GM13976 (cell line): ENCODE results near the gene TMEM250.

Experiments
- DNase-seq: peaks from one replicate; pipeline ENCODE4 v3.0.0; 2012; ENCODE audit warnings: low spot score
- CTCF ChIP-seq: IDR thresholded peaks from 2 replicates; pipeline ENCODE4 v1.5.1; 2012; ENCODE audit warnings: borderline replicate concordance, mild to moderate bottlenecking; ENCODE audit not compliant: insufficient read depth; ENCODE audit errors: extremely low read depth, missing control alignments, control extremely low read depth
- in situ Hi-C: fragments of 300-500 bp; cut with MboI; formaldehyde crosslinking; loops from one replicate; pipeline ENCODE4 v1.12.0; 2022; ENCODE audit warnings: low sequenced_read_pairs, mixed read lengths, inconsistent platforms; ENCODE audit not compliant: unreplicated experiment

Gene TMEM250

GRCh38 chr9:136098844-136099243 lies 19.8 kb downstream of the TMEM250 start:
- in situ Hi-C loops = no loop called here
- no peak for TF ChIP-seq CTCF
- no peak for DNase-seq

- in situ Hi-C loops = no loop called here
- no peak for TF ChIP-seq CTCF
- DNase-seq = no peak
Observed at GRCh38 chr9:136098210-136098609, 20.5 kb downstream of the TMEM250 start.

- TF ChIP-seq CTCF = no peak
- in situ Hi-C loops = no loop called here
- no peak for DNase-seq
Observed at GRCh38 chr9:136096505-136097001, 22.1 kb downstream of the TMEM250 start.

GRCh38 chr9:136095070-136096058 lies 23.3 kb downstream of the TMEM250 start, which contains the start of gene NACC2:
Gene NACC2, minus strand, starts transcription at chr9:136095289. Its CDS starts 44,768 bp downstream, at chr9:136050521.
- no peak for DNase-seq
- in situ Hi-C loops = no loop called here
- no peak for TF ChIP-seq CTCF

- no peak for DNase-seq
- in situ Hi-C loops = no loop called here
- TF ChIP-seq CTCF = no peak
Observed at GRCh38 chr9:136093995-136094881, 24.4 kb downstream of the TMEM250 start.

- in situ Hi-C loops = no loop called here
- no peak for TF ChIP-seq CTCF
- no peak for DNase-seq
Observed at GRCh38 chr9:136093346-136093986, 25.2 kb downstream of the TMEM250 start.
